KOPT-K1 (cell line): ENCODE results near the gene CALM1.
"Not testable (repeated sequence)": the region's sequence is repeated elsewhere in the genome, so short reads cannot be mapped to it uniquely, and the experiment has no call there.

Source experiments
- H3K27ac ChIP-seq: fragments of 200-600 bp; sonication (generic); 2 replicates; pipeline ENCODE4 v1.5.1; 2016; ENCODE audit warnings: antibody characterized with exemption, mild to moderate bottlenecking, low read depth, low read length; ENCODE audit not compliant: poor library complexity, severe bottlenecking
- H3K36me3 ChIP-seq: fragments of 200-600 bp; sonication (generic); 2 replicates; pipeline ENCODE4 v1.5.1; 2017; ENCODE audit warnings: antibody characterized with exemption, mild to moderate bottlenecking, low read length, moderate library complexity; ENCODE audit not compliant: insufficient read depth
- H3K9me3 ChIP-seq: fragments of 200-600 bp; sonication (generic); 2 replicates; pipeline ENCODE4 v1.5.1; 2017; ENCODE audit warnings: antibody characterized with exemption, low read length, mild to moderate bottlenecking; ENCODE audit not compliant: insufficient read depth, poor library complexity, severe bottlenecking

Gene CALM1

GRCh38 chr14:90378249-90378648 is 18.6 kb upstream of the CALM1 start:
- no peak overlapping the region for H3K27ac ChIP-seq
- no peaks in the 10 kb centered on the region for H3K36me3 ChIP-seq
- H3K9me3 ChIP-seq, result no peaks in the 10 kb centered on the region

GRCh38 chr14:90379106-90379505 is 17.7 kb upstream of the CALM1 start:
- H3K9me3 ChIP-seq, result no peaks in the 10 kb centered on the region
- no peaks in the 10 kb centered on the region for H3K36me3 ChIP-seq
- no peak overlapping the region for H3K27ac ChIP-seq

GRCh38 chr14:90381011-90381786 is 15.6 kb upstream of the CALM1 start:
- Histone ChIP-seq H3K27ac (no peak overlapping the region), H3K36me3 (no peaks in the 10 kb centered on the region), H3K9me3 (no peaks in the 10 kb centered on the region)

- no peaks in the 10 kb centered on the region for H3K9me3 ChIP-seq
- H3K27ac ChIP-seq, result peak overlapping the region; percentile 86
- no peaks in the 10 kb centered on the region for H3K36me3 ChIP-seq
Observed at GRCh38 chr14:90381999-90382451, 14.8 kb upstream of the CALM1 start.

- Histone ChIP-seq H3K27ac (peak overlapping the region; percentile 86), H3K9me3 (no peaks in the 10 kb centered on the region), H3K36me3 (no peaks in the 10 kb centered on the region)
Observed at GRCh38 chr14:90382491-90383125, 14.2 kb upstream of the CALM1 start.

- Histone ChIP-seq H3K27ac (peak overlapping the region; percentile 86), H3K36me3 (no peaks in the 10 kb centered on the region), H3K9me3 (no peaks in the 10 kb centered on the region)
Observed at GRCh38 chr14:90383126-90383730, 13.6 kb upstream of the CALM1 start.

GRCh38 chr14:90383731-90384542 is 12.9 kb upstream of the CALM1 start:
- H3K27ac ChIP-seq, result peak overlapping the region; percentile 86
- no peaks in the 10 kb centered on the region for H3K9me3 ChIP-seq
- H3K36me3 ChIP-seq, result no peaks in the 10 kb centered on the region

- Histone ChIP-seq H3K36me3 (no peaks in the 10 kb centered on the region), H3K27ac (peak overlapping the region; percentile 86)
Observed at GRCh38 chr14:90384543-90384911, 12.3 kb upstream of the CALM1 start.

GRCh38 chr14:90386321-90386720 is 10.5 kb upstream of the CALM1 start:
- Histone ChIP-seq H3K9me3 (no peaks in the 10 kb centered on the region), H3K36me3 (no peaks in the 10 kb centered on the region), H3K27ac (no peak overlapping the region)

More at GRCh38 chr14:90384543-90384911, 12.3 kb upstream of the CALM1 start:
- H3K9me3 ChIP-seq, result no peaks in the 10 kb centered on the region

GRCh38 chr14:90387206-90387760 is 9.5 kb upstream of the CALM1 start:
- Histone ChIP-seq H3K27ac (no peak overlapping the region), H3K36me3 (no peaks in the 10 kb centered on the region), H3K9me3 (no peaks in the 10 kb centered on the region)

- Histone ChIP-seq H3K27ac (no peak overlapping the region), H3K36me3 (no peaks in the 10 kb centered on the region), H3K9me3 (no peaks in the 10 kb centered on the region)
Observed at GRCh38 chr14:90388437-90388836, 8.4 kb upstream of the CALM1 start.

GRCh38 chr14:90388982-90389381 is 7.8 kb upstream of the CALM1 start:
- no peaks in the 10 kb centered on the region for H3K9me3 ChIP-seq

GRCh38 chr14:90393966-90394365 is 2.9 kb upstream of the CALM1 start:
- no peak overlapping the region for H3K27ac ChIP-seq
- no peaks in the 10 kb centered on the region for H3K36me3 ChIP-seq
- H3K9me3 ChIP-seq, result no peaks in the 10 kb centered on the region

More at GRCh38 chr14:90388982-90389381, 7.8 kb upstream of the CALM1 start:
- H3K27ac ChIP-seq, result no peak overlapping the region
- no peaks in the 10 kb centered on the region for H3K36me3 ChIP-seq

GRCh38 chr14:90394782-90395181 is 2.0 kb upstream of the CALM1 start:
- H3K36me3 ChIP-seq, H3K9me3 ChIP-seq, H3K27ac ChIP-seq: not testable (repeated sequence)
